Body of pancreas (tissue), 4 donors: ENCODE data around the gene ZNF521.

Experiments used
- CTCF ChIP-seq, 7 experiments: fragments of 450-650 bp in 4 of 7; fragments of 200-600 bp in 3 of 7; sonication (generic) in 3 of 7; IDR thresholded peaks; one replicate each; pipeline ENCODE4 v1.5.1; 2016 to 2019; ENCODE audit warnings: antibody characterized with exemption in 7 of 7
- POLR2A ChIP-seq, 3 donors: fragments of 450-650 bp; IDR thresholded peaks; one replicate each; pipeline ENCODE4 v1.6.1; 2016; ENCODE audit warnings: antibody characterized with exemption in 3 of 3, mild to moderate bottlenecking in 2 of 3

DNA sequence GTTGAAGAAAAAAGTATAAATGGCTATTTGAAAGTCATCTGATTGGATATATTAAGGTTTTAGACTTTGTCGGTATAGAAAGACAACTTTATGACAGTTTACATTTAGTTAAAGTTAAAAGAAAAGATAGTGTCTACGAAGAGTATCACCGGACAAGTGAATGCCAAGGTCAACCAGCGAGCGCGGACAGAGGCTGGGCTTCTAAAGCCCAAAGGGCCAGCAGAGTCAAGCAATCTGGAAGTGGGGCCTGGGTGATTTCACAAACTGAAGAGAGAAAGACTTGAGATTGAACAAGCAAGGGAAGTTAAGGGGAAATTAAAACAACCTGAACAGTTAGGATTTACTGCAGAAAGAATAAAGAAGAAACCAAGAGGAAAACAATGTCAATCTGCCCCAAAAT is 16.3 kb downstream of the ZNF521 start:
- TF ChIP-seq POLR2A (IDR thresholded peaks at IDR 0.05) (no peak), CTCF (IDR thresholded peaks at IDR 0.05) (no peak)
